GM19193 (cell line): Measurements from ENCODE around the gene SUCNR1.

Experiments
- POLR2A ChIP-seq: IDR thresholded peaks from 4 replicates; pipeline ENCODE4 v1.6.1; 2011; ENCODE audit not compliant: insufficient read depth, insufficient read length; ENCODE audit errors: extremely low read depth

The SUCNR1 gene

DNA sequence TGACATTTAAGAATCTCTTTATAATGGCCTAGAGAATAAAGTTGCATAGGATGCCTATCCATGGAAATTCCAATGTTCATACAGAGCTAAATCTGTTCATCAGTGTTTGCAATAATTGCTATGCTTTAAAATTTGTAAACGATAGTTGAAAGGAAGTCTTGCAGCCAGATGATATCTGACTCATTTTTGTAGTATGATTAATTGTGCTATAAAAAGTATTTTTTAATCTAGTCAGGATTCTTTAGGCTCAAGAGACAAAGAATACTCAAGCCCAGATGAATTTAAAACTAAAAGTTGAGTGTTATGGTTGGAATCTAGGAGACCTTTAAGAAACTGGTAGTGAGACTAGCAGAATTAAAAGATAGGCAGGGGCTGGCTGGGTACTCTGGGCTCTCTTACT is 50.5 kb downstream of the SUCNR1 start:
- no peak for TF ChIP-seq POLR2A

DNA sequence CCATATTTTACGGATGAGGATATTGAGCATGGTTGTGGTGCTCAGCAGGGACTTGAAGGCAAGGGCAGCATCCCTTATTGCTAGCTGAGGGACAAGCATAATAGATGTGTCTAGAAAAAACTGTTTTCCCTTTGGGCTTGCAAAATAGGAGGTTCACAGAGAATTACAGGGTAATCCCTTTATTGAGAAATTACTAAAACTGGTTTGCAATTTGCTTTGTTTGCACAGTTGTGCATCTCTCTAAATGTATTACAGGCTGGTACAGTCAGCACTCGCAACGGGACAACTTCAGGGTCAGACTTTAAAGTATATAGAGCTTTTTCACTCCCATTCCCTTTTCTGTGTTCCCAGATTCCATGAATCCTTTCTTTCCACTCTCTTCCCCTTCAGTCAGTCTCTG is 51.3 kb downstream of the SUCNR1 start:
- no peak for TF ChIP-seq POLR2A

GRCh38 chr3:151925419-151925818 is 52.0 kb downstream of the SUCNR1 start:
- no peak for TF ChIP-seq POLR2A

DNA sequence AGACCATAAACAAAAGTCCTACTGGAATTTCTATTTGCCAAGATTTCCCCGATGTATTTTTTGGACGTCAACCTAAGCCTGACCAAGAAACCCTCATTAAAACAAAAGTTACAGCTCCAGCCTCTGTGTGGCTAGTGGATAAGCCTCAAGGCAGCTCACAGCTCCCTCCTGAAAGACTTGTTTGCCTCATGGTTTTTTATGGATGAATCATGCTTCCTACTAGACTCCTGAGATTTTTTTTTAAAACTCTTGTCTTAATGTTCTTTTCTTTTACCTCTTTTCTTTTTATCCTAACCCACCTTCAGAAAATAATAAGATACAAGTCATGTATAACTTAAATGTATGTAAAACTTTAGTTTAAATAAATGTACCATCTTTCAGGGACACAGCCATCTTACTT is 52.4 kb downstream of the SUCNR1 start:
- no peak for TF ChIP-seq POLR2A

DNA sequence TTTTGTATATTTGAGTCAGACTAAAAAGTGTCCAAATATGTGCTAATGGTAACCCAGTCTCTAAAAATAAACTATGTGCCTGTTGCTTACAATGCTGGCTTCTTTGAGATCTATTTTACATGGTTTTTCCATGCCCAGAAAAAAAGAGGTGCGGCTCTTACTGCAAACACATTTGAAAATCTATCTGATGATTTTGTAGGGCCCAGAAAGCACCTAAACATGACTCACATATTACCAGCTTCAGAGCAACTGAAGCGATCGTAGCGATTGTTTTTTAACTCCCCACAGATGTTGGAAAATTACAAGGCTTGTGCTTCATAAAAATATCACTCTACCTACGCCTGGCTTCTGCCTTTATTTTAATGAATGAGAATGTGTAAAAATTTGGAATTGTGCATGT is 53.5 kb downstream of the SUCNR1 start:
- no peak for TF ChIP-seq POLR2A

DNA sequence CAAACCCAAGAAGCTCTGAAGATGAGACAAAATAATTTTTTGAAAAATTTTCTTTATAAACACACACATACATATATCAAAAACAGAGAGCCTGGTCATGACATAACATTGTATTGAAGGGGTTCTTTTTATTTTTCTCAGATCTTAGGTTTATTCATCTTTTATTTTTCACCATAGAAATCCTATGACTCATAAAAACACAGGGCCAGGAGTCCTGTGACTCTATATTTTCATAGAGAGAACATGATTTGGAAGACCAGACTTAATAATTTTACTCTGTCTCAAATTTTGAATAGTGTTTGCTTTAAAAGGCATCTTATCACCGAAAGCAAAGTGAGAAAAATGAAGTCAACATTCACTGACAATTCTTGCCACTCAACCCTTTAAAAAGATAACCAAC is 57.7 kb downstream of the SUCNR1 start:
- no peak for TF ChIP-seq POLR2A

DNA sequence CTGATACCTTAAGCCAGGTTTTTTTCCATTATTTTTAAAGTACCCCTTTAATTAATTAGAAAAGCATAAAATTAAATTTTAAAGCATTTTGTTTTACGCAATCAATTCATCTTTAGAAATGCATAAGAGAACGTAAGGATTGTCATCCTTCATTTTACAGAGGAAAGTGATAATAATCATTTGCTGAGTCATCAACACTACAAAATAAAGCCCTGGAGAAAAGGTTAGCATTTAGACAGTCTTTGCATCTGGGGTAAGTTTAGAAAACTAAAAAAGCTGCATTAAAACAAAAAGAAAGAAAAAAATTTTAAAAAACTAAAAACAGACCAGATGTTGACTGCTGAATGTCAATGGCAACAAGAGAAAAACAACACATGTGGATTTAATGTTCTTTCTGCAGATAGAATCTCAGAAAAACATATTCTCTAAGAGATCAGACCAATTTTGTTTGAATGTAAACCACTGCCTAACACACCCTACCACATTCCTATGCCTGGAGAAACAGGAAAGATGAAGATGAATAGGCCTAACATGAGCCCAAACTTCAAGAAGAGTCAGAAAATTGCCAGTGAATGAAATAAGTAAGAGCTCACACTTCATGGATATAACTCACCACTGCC is 59.9 kb downstream of the SUCNR1 start:
- no peak for TF ChIP-seq POLR2A
